GM23338 (cell line): ENCODE results near the gene CPLX1. TPM values are rescaled to one million over a fixed set of nuclear protein-coding genes. Genes with fewer than 3 reads are reported as not detected.
"Not testable (repeated sequence)": the region's sequence is repeated elsewhere in the genome, so short reads cannot be mapped to it uniquely, and the experiment has no call there.

Experiments used
- ATAC-seq: fragments of 200-7000 bp; cut with Tn5 transposase; 3 replicates; pipeline ENCODE4 v1.9.1; 2020
- DNase-seq: peaks from one replicate; pipeline ENCODE4 v3.0.0-alpha.2; 2015; ENCODE audit warnings: low spot score
- H2AFZ ChIP-seq: fragments of 200-600 bp; sonication (generic); 2 replicates; pipeline ENCODE4 v1.8.0; 2016; ENCODE audit warnings: antibody characterized with exemption, mild to moderate bottlenecking, moderate library complexity
- H3F3A ChIP-seq: fragments of 200-600 bp; sonication (generic); replicated peaks from 2 replicates; pipeline ENCODE4 v1.8.0; 2017; ENCODE audit warnings: antibody characterized with exemption, mixed run types, low read depth
- H3K27ac ChIP-seq: fragments of 200-600 bp; sonication (generic); 2 replicates; pipeline ENCODE4 v1.6.1; 2016; ENCODE audit warnings: low read depth
- H3K27me3 ChIP-seq: fragments of 200-600 bp; sonication (generic); 2 replicates; pipeline ENCODE4 v1.8.0; 2016; ENCODE audit warnings: mild to moderate bottlenecking, mixed run types, moderate library complexity; ENCODE audit not compliant: insufficient read depth
- H3K36me3 ChIP-seq: fragments of 200-600 bp; sonication (generic); 2 replicates; pipeline ENCODE4 v1.8.0; 2016; ENCODE audit warnings: mild to moderate bottlenecking; ENCODE audit not compliant: insufficient read depth
- H3K4me1 ChIP-seq: fragments of 200-600 bp; sonication (generic); 2 replicates; pipeline ENCODE4 v1.8.0; 2016; ENCODE audit warnings: mild to moderate bottlenecking, moderate library complexity; ENCODE audit not compliant: insufficient read depth
- H3K4me2 ChIP-seq: fragments of 200-600 bp; sonication (generic); 2 replicates; pipeline ENCODE4 v1.7.1; 2017; ENCODE audit warnings: mixed run types
- H3K4me3 ChIP-seq: fragments of 200-600 bp; sonication (generic); 2 replicates; pipeline ENCODE4 v1.6.1; 2016; ENCODE audit warnings: mixed run types
- H3K79me2 ChIP-seq: fragments of 200-600 bp; sonication (generic); replicated peaks from 2 replicates; pipeline ENCODE4 v1.8.0; 2017; ENCODE audit warnings: mild to moderate bottlenecking; ENCODE audit not compliant: insufficient read depth
- H3K9me2 ChIP-seq: fragments of 200-600 bp; sonication (generic); 2 replicates; pipeline ENCODE4 v1.8.0; 2017; ENCODE audit not compliant: insufficient read depth
- H4K20me1 ChIP-seq: fragments of 200-600 bp; sonication (generic); replicated peaks from 2 replicates; pipeline ENCODE4 v1.8.0; 2017; ENCODE audit warnings: mild to moderate bottlenecking; ENCODE audit not compliant: insufficient read depth
- H3K27ac Mint-ChIP-seq: 2 replicates; pipeline ENCODE4 v1.8.0; 2020; ENCODE audit warnings: inconsistent platforms, mild to moderate bottlenecking, moderate library complexity, mixed read lengths
- H3K27me3 Mint-ChIP-seq: 3 replicates; pipeline ENCODE4 v1.8.0; 2022; ENCODE audit warnings: low read depth, mild to moderate bottlenecking, moderate library complexity, mixed read lengths, inconsistent platforms; ENCODE audit not compliant: insufficient read depth, poor library complexity
- H3K36me3 Mint-ChIP-seq: 3 replicates; pipeline ENCODE4 v1.8.0; 2021; ENCODE audit warnings: low read depth, mild to moderate bottlenecking, inconsistent platforms, moderate library complexity, mixed read lengths
- H3K4me1 Mint-ChIP-seq: 3 replicates; pipeline ENCODE4 v1.8.0; 2020; ENCODE audit warnings: mild to moderate bottlenecking, inconsistent platforms, mixed read lengths
- H3K4me3 Mint-ChIP-seq: 3 replicates; pipeline ENCODE4 v1.8.0; 2021; ENCODE audit warnings: moderate library complexity, mild to moderate bottlenecking, inconsistent platforms, mixed read lengths
- H3K9me3 Mint-ChIP-seq: 3 replicates; pipeline ENCODE4 v1.8.0; 2020; ENCODE audit warnings: moderate library complexity, mild to moderate bottlenecking, inconsistent platforms, mixed read lengths
- CREB1 ChIP-seq: fragments of 250-450 bp; sonication (Bioruptor Pico); IDR thresholded peaks from 2 replicates; pipeline ENCODE4 v1.5.0; 2020; ENCODE audit warnings: low read depth, mild to moderate bottlenecking, moderate library complexity
- EZH2 ChIP-seq: fragments of 200-600 bp; sonication (generic); IDR thresholded peaks from one replicate; pipeline ENCODE4 v1.8.0; 2017; ENCODE audit warnings: antibody characterized with exemption, mild to moderate bottlenecking, low read depth; ENCODE audit not compliant: unreplicated experiment
- JUNB ChIP-seq: IDR thresholded peaks from one replicate; pipeline ENCODE4 v1.6.1; 2016; ENCODE audit warnings: antibody characterized with exemption; ENCODE audit not compliant: unreplicated experiment
- ZNF114 ChIP-seq: fragments of 250-450 bp; sonication (Bioruptor Pico); IDR thresholded peaks from 2 replicates; pipeline ENCODE4 v1.5.0; 2020; ENCODE audit warnings: mild to moderate bottlenecking, moderate library complexity
- ZNF331 ChIP-seq: fragments of 250-450 bp; sonication (Bioruptor Pico); IDR thresholded peaks from 2 replicates; pipeline ENCODE4 v1.5.0; 2020; ENCODE audit warnings: low read depth, mild to moderate bottlenecking, moderate library complexity
- polyA plus RNA-seq: library from polyadenylated mRNA; unstranded; fragments of >200 nt; fragmentation: Nextera tagmentation; extraction: Ambion mirVana; gene quantifications from 2 replicates; pipeline ENCODE4 v1.2.1, GENCODE V29; 2016
- total RNA-seq: library from RNA; depleted of rRNA; stranded (reverse); fragments of >200 nt; shearing (Covaris generic); gene quantifications from 2 replicates; pipeline ENCODE4 v1.2.3, GENCODE V29; 2014; rRNA removed
- TF ChIP-seq, protein P1 (sequence below), 2 experiments: fragments of 200-600 bp in 1 of 2; sonication (generic) in 1 of 2; conservative IDR thresholded peaks; 2 replicates each; pipeline versions ENCODE4 v1.5.1 to v1.6.1; 2016 to 2017; ENCODE audit warnings: antibody characterized with exemption in 2 of 2, low read depth in 2 of 2, mild to moderate bottlenecking in 2 of 2, moderate library complexity in 1 of 2
- TF ChIP-seq, protein P2 (sequence below): IDR thresholded peaks from one replicate; pipeline ENCODE4 v1.6.1; 2018; ENCODE audit warnings: antibody characterized with exemption; ENCODE audit not compliant: unreplicated experiment

CPLX1 gene
- total and polyA plus RNA-seq, 2 experiments from 2014 or later, result 0.86 to 0.97 TPM

DNA sequence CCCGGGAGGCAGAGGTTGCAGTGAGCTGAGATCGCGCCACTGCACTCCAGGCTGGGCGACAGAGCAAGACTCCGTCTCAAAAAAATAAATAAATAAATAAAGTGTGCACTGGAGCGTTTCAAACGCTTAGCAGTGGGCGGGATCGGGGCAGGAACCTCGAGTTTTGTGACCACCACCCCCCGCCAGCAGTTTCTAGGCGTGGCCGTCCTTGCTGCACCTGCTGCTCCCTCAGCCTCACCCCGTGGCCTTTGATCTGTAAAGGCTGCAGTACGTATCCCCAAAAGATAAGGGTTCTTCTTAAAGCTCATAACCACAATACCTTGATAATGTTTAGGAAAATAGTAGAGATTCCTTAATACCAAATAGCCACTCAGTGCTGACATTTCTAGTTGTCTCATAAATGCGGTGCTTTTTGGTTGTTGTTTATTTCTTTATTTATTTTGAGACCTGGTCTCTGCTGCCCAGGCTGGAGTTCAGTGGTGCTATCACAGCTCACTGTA, 87.1 kb downstream of the CPLX1 start (continued):
- TF ChIP-seq, protein P1, sequence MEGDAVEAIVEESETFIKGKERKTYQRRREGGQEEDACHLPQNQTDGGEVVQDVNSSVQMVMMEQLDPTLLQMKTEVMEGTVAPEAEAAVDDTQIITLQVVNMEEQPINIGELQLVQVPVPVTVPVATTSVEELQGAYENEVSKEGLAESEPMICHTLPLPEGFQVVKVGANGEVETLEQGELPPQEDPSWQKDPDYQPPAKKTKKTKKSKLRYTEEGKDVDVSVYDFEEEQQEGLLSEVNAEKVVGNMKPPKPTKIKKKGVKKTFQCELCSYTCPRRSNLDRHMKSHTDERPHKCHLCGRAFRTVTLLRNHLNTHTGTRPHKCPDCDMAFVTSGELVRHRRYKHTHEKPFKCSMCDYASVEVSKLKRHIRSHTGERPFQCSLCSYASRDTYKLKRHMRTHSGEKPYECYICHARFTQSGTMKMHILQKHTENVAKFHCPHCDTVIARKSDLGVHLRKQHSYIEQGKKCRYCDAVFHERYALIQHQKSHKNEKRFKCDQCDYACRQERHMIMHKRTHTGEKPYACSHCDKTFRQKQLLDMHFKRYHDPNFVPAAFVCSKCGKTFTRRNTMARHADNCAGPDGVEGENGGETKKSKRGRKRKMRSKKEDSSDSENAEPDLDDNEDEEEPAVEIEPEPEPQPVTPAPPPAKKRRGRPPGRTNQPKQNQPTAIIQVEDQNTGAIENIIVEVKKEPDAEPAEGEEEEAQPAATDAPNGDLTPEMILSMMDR (conservative IDR thresholded peaks at IDR 0.05; ENCODE audit: low read depth in 2 of 2), result no peak
- no peak for TF ChIP-seq ZNF331
- no peak for TF ChIP-seq JUNB
- no peak for TF ChIP-seq CREB1 (CRISPR knock-in tag)

DNA sequence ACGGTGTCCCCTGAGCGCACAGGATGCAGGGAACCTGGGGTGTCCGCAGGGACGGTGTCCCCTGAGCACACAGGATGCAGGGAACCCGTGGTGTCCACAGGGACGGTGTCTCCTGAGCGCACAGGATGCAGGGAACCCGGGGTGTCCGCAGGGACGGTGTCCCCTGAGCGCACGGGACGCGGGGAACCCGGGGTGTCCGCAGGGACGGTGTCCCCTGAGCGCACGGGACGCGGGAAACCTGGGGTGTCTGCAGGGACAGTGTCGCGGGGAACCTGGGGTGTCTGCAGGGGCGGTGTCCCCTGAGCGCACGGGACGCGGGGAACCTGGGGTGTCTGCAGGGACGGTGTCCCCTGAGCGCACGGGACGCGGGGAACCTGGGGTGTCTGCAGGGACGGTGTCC, 89.4 kb downstream of the CPLX1 start:
- not testable (repeated sequence) for H3K27ac Mint-ChIP-seq, H3K4me3 ChIP-seq, H3K4me2 ChIP-seq, H3K9me3 Mint-ChIP-seq, H3K27ac ChIP-seq, H3F3A ChIP-seq, H3K4me1 Mint-ChIP-seq, H3K9me2 ChIP-seq, H3K4me1 ChIP-seq, H3K4me3 Mint-ChIP-seq, H3K79me2 ChIP-seq, H3K27me3 ChIP-seq, ATAC-seq, H4K20me1 ChIP-seq, DNase-seq, H2AFZ ChIP-seq
- Mint-ChIP-seq H3K27me3 (peaks cover 15% of the 10 kb centered on the region), H3K36me3 (peaks cover 48% of the 10 kb centered on the region)
- H3K36me3 ChIP-seq, result peaks cover 24% of the 10 kb centered on the region

DNA sequence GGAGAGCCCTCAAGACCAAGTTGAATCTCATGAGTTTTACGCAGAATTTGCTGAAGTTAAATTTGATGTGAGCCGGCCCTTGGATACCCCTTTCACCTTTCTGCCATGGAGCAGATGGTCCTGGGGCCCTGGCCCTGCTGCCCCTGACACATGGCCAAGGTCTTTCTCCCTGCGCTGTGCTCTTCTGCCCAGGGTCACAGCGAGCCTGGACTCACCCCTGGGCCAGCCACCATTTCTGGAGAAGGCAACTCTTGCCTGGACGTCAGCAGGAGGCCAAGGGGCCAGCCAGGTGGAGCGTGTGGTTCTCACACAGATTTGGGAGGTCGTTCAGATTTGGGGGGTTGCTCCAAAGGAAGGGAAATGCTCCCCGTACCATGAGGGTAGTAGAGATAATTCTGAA, 90.3 kb downstream of the CPLX1 start:
- Histone ChIP-seq H3K36me3 (peaks cover 24% of the 10 kb centered on the region), H3K27ac (no peak overlapping the region), H3F3A (peaks cover 6% of the 10 kb centered on the region; the same call in 1 of the 2 replicates), H3K4me2 (no peak overlapping the region), H2AFZ (no peak overlapping the region), H4K20me1 (peaks cover 6% of the 10 kb centered on the region; the same call in 1 of the 2 replicates), H3K79me2 (no peaks in the 10 kb centered on the region), H3K4me1 (no peaks in the 10 kb centered on the region), H3K4me3 (no peak overlapping the region), H3K27me3 (no peaks in the 10 kb centered on the region), H3K9me2 (no peaks in the 10 kb centered on the region)
- H3K9me3 Mint-ChIP-seq, result no peaks in the 10 kb centered on the region
- DNase-seq (no peak), ATAC-seq (no peak)
- peaks cover 49% of the 10 kb centered on the region for H3K36me3 Mint-ChIP-seq
- no peak overlapping the region for H3K4me3 Mint-ChIP-seq
- no peak for TF ChIP-seq EZH2
- no peak for TF ChIP-seq ZNF114
- TF ChIP-seq, protein P2, sequence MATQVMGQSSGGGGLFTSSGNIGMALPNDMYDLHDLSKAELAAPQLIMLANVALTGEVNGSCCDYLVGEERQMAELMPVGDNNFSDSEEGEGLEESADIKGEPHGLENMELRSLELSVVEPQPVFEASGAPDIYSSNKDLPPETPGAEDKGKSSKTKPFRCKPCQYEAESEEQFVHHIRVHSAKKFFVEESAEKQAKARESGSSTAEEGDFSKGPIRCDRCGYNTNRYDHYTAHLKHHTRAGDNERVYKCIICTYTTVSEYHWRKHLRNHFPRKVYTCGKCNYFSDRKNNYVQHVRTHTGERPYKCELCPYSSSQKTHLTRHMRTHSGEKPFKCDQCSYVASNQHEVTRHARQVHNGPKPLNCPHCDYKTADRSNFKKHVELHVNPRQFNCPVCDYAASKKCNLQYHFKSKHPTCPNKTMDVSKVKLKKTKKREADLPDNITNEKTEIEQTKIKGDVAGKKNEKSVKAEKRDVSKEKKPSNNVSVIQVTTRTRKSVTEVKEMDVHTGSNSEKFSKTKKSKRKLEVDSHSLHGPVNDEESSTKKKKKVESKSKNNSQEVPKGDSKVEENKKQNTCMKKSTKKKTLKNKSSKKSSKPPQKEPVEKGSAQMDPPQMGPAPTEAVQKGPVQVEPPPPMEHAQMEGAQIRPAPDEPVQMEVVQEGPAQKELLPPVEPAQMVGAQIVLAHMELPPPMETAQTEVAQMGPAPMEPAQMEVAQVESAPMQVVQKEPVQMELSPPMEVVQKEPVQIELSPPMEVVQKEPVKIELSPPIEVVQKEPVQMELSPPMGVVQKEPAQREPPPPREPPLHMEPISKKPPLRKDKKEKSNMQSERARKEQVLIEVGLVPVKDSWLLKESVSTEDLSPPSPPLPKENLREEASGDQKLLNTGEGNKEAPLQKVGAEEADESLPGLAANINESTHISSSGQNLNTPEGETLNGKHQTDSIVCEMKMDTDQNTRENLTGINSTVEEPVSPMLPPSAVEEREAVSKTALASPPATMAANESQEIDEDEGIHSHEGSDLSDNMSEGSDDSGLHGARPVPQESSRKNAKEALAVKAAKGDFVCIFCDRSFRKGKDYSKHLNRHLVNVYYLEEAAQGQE, result no peak
- no peak for TF ChIP-seq JUNB
- H3K27me3 Mint-ChIP-seq, result peaks cover 13% of the 10 kb centered on the region
- no peaks in the 10 kb centered on the region for H3K4me1 Mint-ChIP-seq
- H3K27ac Mint-ChIP-seq, result no peak overlapping the region

Other genes starting within 250 kb of the CPLX1 start
- gene TMEM271, start 249.8 kb downstream of the CPLX1 start, total RNA-seq, result 0.62 TPM in 1 of 2 replicates, not detected in the other
- gene TMEM271, start 249.8 kb downstream of the CPLX1 start, polyA plus RNA-seq, result 0.11 and 0.21 TPM in 2 replicates
- 3.1 and 5.0 TPM in 2 replicates for gene PDE6B, start 200.6 kb downstream of the CPLX1 start, total RNA-seq
- 3.3 and 3.4 TPM in 2 replicates for gene PDE6B, start 200.6 kb downstream of the CPLX1 start, polyA plus RNA-seq
- 60.5 and 149 TPM in 2 replicates for gene ATP5ME, start 151.9 kb downstream of the CPLX1 start, total RNA-seq
- 2,021 and 2,519 TPM in 2 replicates for gene ATP5ME, start 151.9 kb downstream of the CPLX1 start, polyA plus RNA-seq
- 2.2 and 4.4 TPM in 2 replicates for gene MYL5, start 151.6 kb downstream of the CPLX1 start, total RNA-seq
- gene MYL5, start 151.6 kb downstream of the CPLX1 start, polyA plus RNA-seq, result 3.0 and 5.7 TPM in 2 replicates
- 2.6 and 3.7 TPM in 2 replicates for gene SLC49A3, start 137.0 kb downstream of the CPLX1 start, total RNA-seq
- 1.1 and 1.3 TPM in 2 replicates for gene SLC49A3, start 137.0 kb downstream of the CPLX1 start, polyA plus RNA-seq
- 49.0 and 53.8 TPM in 2 replicates for gene PCGF3, start 120.3 kb downstream of the CPLX1 start, total RNA-seq
- gene PCGF3, start 120.3 kb downstream of the CPLX1 start, polyA plus RNA-seq, result 31.0 and 33.1 TPM in 2 replicates
- gene GAK, start 106.2 kb upstream of the CPLX1 start, total RNA-seq, result 88.6 and 124 TPM in 2 replicates
- 47.9 and 48.5 TPM in 2 replicates for gene GAK, start 106.2 kb upstream of the CPLX1 start, polyA plus RNA-seq
- gene TMEM175, start 106.3 kb upstream of the CPLX1 start, total RNA-seq, result 4.2 and 11.4 TPM in 2 replicates
- 6.5 and 8.0 TPM in 2 replicates for gene TMEM175, start 106.3 kb upstream of the CPLX1 start, polyA plus RNA-seq
- gene DGKQ, start 147.4 kb upstream of the CPLX1 start, total RNA-seq, result 18.6 and 22.4 TPM in 2 replicates
- 3.4 and 4.0 TPM in 2 replicates for gene DGKQ, start 147.4 kb upstream of the CPLX1 start, polyA plus RNA-seq
- gene IDUA, start 160.9 kb upstream of the CPLX1 start, total RNA-seq, result 0.62 and 6.1 TPM in 2 replicates
- 0.80 and 1.3 TPM in 2 replicates for gene IDUA, start 160.9 kb upstream of the CPLX1 start, polyA plus RNA-seq
- gene SLC26A1, start 167.3 kb upstream of the CPLX1 start, total RNA-seq, result 0.10 and 0.16 TPM in 2 replicates
- 0.07 and 0.27 TPM in 2 replicates for gene SLC26A1, start 167.3 kb upstream of the CPLX1 start, polyA plus RNA-seq
- gene FGFRL1, start 185.5 kb upstream of the CPLX1 start, total RNA-seq, result 28.6 and 35.8 TPM in 2 replicates
- gene FGFRL1, start 185.5 kb upstream of the CPLX1 start, polyA plus RNA-seq, result 7.0 and 7.3 TPM in 2 replicates